ENCODE results near the gene UVRAG. TPM values are rescaled to one million over a fixed set of nuclear protein-coding genes. Genes with fewer than 3 reads are reported as not detected.
A peak's percentile ranks its signal among the peaks of the same experiment; 100 is the strongest.

The UVRAG gene
- total RNA-seq, 1 donor from 2014 or later, result 34.0 TPM

DNA sequence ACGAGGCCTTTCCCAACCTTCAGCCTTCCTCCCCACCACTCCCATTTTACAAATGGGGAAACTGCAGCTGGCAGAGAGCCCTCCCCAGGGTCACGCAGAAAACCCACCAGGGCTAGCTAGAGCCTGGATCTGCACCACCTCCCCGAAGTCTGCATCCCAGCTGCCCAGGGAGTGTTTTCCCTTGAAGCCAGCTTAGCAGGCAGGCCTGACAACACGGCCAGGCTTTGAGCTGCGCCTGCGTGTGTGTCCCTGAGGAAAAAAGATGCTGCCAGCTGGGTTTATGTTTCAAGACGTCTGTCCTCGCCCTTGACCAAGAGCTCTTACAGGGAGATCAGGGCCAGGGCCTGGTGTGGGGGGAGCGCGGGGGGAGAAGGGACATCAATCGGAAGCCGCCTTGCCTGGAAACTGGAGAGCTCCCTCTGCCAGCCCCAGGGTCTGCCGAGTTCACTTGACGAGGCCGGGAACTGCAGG lies 371.0 kb downstream of the UVRAG start:
- no peak overlapping the region for H3K4me3 Mint-ChIP-seq
- peak overlapping the region; percentile 92 for H3K27ac Mint-ChIP-seq
- H3K27ac ChIP-seq, result no peak overlapping the region
- no peaks in the 10 kb centered on the region for H3K9me3 ChIP-seq (ENCODE audit: low read depth)
- no peak overlapping the region for H3K4me2 ChIP-seq
- H3K4me1 ChIP-seq, result no peaks in the 10 kb centered on the region
- H3K27me3 ChIP-seq, result no peaks in the 10 kb centered on the region
- H3F3A ChIP-seq (ENCODE audit: low read depth), result no peaks in the 10 kb centered on the region
- no peaks in the 10 kb centered on the region for H4K20me1 ChIP-seq (ENCODE audit: low read depth)
- H2AFZ ChIP-seq (replicated peaks), result no peak overlapping the region
- peaks cover 14% of the 10 kb centered on the region for H3K27me3 Mint-ChIP-seq (ENCODE audit: insufficient read depth, low read depth)
- H3K36me3 Mint-ChIP-seq, result no peaks in the 10 kb centered on the region
- no peaks in the 10 kb centered on the region for H3K36me3 ChIP-seq
- H3K79me2 ChIP-seq (ENCODE audit: low read depth), result no peaks in the 10 kb centered on the region
- H3K9me3 Mint-ChIP-seq, result no peaks in the 10 kb centered on the region
- TF ChIP-seq, protein P1, sequence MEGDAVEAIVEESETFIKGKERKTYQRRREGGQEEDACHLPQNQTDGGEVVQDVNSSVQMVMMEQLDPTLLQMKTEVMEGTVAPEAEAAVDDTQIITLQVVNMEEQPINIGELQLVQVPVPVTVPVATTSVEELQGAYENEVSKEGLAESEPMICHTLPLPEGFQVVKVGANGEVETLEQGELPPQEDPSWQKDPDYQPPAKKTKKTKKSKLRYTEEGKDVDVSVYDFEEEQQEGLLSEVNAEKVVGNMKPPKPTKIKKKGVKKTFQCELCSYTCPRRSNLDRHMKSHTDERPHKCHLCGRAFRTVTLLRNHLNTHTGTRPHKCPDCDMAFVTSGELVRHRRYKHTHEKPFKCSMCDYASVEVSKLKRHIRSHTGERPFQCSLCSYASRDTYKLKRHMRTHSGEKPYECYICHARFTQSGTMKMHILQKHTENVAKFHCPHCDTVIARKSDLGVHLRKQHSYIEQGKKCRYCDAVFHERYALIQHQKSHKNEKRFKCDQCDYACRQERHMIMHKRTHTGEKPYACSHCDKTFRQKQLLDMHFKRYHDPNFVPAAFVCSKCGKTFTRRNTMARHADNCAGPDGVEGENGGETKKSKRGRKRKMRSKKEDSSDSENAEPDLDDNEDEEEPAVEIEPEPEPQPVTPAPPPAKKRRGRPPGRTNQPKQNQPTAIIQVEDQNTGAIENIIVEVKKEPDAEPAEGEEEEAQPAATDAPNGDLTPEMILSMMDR (IDR thresholded peaks at IDR 0.05), result no peak
- TF ChIP-seq EZH2phosphoT487 (IDR thresholded peaks at IDR 0.05), result no peak
- TF ChIP-seq EZH2 (IDR thresholded peaks at IDR 0.05), result no peak
- peaks cover 37% of the 10 kb centered on the region for H3K4me1 Mint-ChIP-seq
- no peak overlapping the region for H3K4me3 ChIP-seq
- no peak for DNase-seq (ENCODE audit: low spot score)
- H3K9ac ChIP-seq, result no peak overlapping the region

DNA sequence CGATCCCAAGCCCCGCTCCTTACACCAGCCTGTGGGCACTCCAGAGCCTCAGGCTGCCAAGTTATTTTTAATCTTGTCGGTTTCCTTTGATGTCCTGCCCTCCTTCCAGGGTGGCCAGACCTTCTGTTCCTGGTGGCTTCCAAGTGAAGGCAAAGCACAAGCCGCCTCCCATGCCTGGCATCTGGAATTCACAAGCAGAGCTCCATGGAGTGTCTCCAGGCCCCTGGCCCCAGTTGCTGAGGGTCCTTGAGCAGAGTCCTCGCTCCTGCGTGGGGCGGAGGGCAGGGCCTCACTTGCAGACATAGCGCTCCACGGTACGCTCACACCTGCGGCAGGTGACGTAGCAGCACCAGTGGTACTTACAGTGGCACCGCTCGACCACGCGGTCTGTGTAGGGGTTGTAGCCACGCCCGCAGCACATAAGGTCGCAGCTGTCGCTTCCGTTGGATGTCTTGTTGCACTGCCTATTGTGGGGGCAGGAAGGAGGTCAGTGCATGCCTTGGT lies 371.8 kb downstream of the UVRAG start:
- TF ChIP-seq, protein P1 (IDR thresholded peaks at IDR 0.05), result no peak
- TF ChIP-seq EZH2phosphoT487 (IDR thresholded peaks at IDR 0.05), result no peak
- no peak for TF ChIP-seq EZH2 (IDR thresholded peaks at IDR 0.05)
- no peak overlapping the region for H2AFZ ChIP-seq (replicated peaks)
- no peak overlapping the region for H3K4me2 ChIP-seq
- Mint-ChIP-seq H3K4me3 (peak overlapping the region; percentile 64), H3K4me1 (peaks cover 39% of the 10 kb centered on the region), H3K9me3 (no peaks in the 10 kb centered on the region), H3K36me3 (no peaks in the 10 kb centered on the region), H3K27ac (peak overlapping the region; percentile 29), H3K27me3 (ENCODE audit: insufficient read depth, low read depth) (peaks cover 18% of the 10 kb centered on the region)
- H3K4me1 ChIP-seq, result no peaks in the 10 kb centered on the region
- DNase-seq (ENCODE audit: low spot score), result no peak
- H3K4me3 ChIP-seq, result no peak overlapping the region
- no peak overlapping the region for H3K9ac ChIP-seq
- H3K27me3 ChIP-seq, result no peaks in the 10 kb centered on the region
- no peaks in the 10 kb centered on the region for H3K79me2 ChIP-seq (ENCODE audit: low read depth)
- no peaks in the 10 kb centered on the region for H3K36me3 ChIP-seq
- H4K20me1 ChIP-seq (ENCODE audit: low read depth), result no peaks in the 10 kb centered on the region
- H3K27ac ChIP-seq, result no peak overlapping the region
- H3K9me3 ChIP-seq (ENCODE audit: low read depth), result no peaks in the 10 kb centered on the region
- H3F3A ChIP-seq (ENCODE audit: low read depth), result no peaks in the 10 kb centered on the region

DNA sequence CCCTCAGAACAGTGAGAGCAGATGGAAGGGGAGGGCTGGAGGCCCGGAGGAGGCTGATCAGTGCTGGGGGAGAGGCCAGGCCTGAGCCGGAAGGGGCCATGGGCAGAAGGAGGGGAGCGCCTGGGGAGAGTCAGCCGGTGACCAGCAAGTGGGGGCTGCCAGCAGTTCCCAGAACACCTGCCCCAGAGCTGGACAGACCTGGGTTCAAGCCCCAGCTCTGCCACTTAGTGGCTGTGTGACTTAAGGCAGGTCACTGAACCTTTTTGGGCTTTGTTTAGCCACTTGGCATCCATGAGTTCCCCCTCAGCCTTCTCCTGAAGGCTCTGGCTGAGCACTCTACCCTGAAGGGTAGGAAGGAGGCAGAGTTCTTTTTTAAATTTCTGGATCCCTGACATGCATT lies 373.9 kb downstream of the UVRAG start:
- Mint-ChIP-seq H3K9me3 (no peaks in the 10 kb centered on the region), H3K4me3 (peak overlapping the region; percentile 42), H3K27me3 (ENCODE audit: insufficient read depth, low read depth) (peaks cover 14% of the 10 kb centered on the region), H3K36me3 (no peaks in the 10 kb centered on the region), H3K4me1 (peaks cover 39% of the 10 kb centered on the region), H3K27ac (no peak overlapping the region)
- DNase-seq (ENCODE audit: low spot score), result no peak
- H2AFZ ChIP-seq (replicated peaks), result no peak overlapping the region
- TF ChIP-seq, protein P1 (IDR thresholded peaks at IDR 0.05), result no peak
- TF ChIP-seq EZH2 (IDR thresholded peaks at IDR 0.05), result no peak
- TF ChIP-seq EZH2phosphoT487 (IDR thresholded peaks at IDR 0.05), result no peak
- H3K27ac ChIP-seq, result no peak overlapping the region
- H3K36me3 ChIP-seq, result no peaks in the 10 kb centered on the region
- H3K4me2 ChIP-seq, result no peak overlapping the region
- H3K79me2 ChIP-seq (ENCODE audit: low read depth), result no peaks in the 10 kb centered on the region
- H3K27me3 ChIP-seq, result no peaks in the 10 kb centered on the region
- no peaks in the 10 kb centered on the region for H3K9me3 ChIP-seq (ENCODE audit: low read depth)
- H3F3A ChIP-seq (ENCODE audit: low read depth), result no peaks in the 10 kb centered on the region
- no peaks in the 10 kb centered on the region for H4K20me1 ChIP-seq (ENCODE audit: low read depth)
- no peak overlapping the region for H3K9ac ChIP-seq
- no peaks in the 10 kb centered on the region for H3K4me1 ChIP-seq
- no peak overlapping the region for H3K4me3 ChIP-seq

Data from neural progenitor cell (in vitro differentiated cells).